Middle frontal gyrus (tissue), 1 donor: Measurements from ENCODE around the gene CLEC4M.

Experiments
- DNase-seq: peaks from one replicate; pipeline ENCODE4 v3.0.0-alpha.2; 2015; ENCODE audit warnings: low spot score; ENCODE audit errors: extremely low spot score

CLEC4M gene

GRCh38 chr19:7762719-7763293 is at the start of gene CLEC4M:
CLEC4M (plus strand) TSS chr19:7763243; CDS start chr19:7763267, 24 bp downstream.
- no peak for DNase-seq

- no peak for DNase-seq
Measured at GRCh38 chr19:7715671-7716070, 47.4 kb upstream of the CLEC4M start.

- DNase-seq = no peak
Measured at GRCh38 chr19:7716762-7717161, 46.3 kb upstream of the CLEC4M start.

- no peak for DNase-seq
Measured at GRCh38 chr19:7718668-7719067, 44.4 kb upstream of the CLEC4M start.

- no peak for DNase-seq
Measured at GRCh38 chr19:7720351-7720750, 42.7 kb upstream of the CLEC4M start.

- no peak for DNase-seq
Measured at GRCh38 chr19:7722231-7722651, 40.8 kb upstream of the CLEC4M start.

GRCh38 chr19:7725791-7726190 is 37.3 kb upstream of the CLEC4M start:
- no peak for DNase-seq

- DNase-seq = no peak
Measured at GRCh38 chr19:7729211-7729610, 33.8 kb upstream of the CLEC4M start.

- DNase-seq = no peak
Measured at GRCh38 chr19:7729831-7730285, 33.2 kb upstream of the CLEC4M start.

- no peak for DNase-seq
Measured at GRCh38 chr19:7730286-7731217, 32.5 kb upstream of the CLEC4M start.

GRCh38 chr19:7731218-7731595 is 31.8 kb upstream of the CLEC4M start:
- no peak for DNase-seq

- DNase-seq = no peak
Measured at GRCh38 chr19:7731615-7732014, 31.4 kb upstream of the CLEC4M start.

- DNase-seq = no peak
Measured at GRCh38 chr19:7732045-7732444, 31.0 kb upstream of the CLEC4M start, which contains the start of gene CLEC4G. CLEC4G (minus strand) TSS chr19:7732110; CDS start chr19:7732102, 8 bp downstream.

GRCh38 chr19:7733376-7733775 is 29.7 kb upstream of the CLEC4M start:
- no peak for DNase-seq

GRCh38 chr19:7734220-7735203 is 28.5 kb upstream of the CLEC4M start:
- no peak for DNase-seq

- no peak for DNase-seq
Measured at GRCh38 chr19:7736148-7736547, 26.9 kb upstream of the CLEC4M start.

GRCh38 chr19:7737215-7737614 is 25.8 kb upstream of the CLEC4M start:
- no peak for DNase-seq

- no peak for DNase-seq
Measured at GRCh38 chr19:7738023-7738422, 25.0 kb upstream of the CLEC4M start.

- DNase-seq = no peak
Measured at GRCh38 chr19:7739211-7739755, 23.8 kb upstream of the CLEC4M start.

GRCh38 chr19:7739801-7740681 is 23.0 kb upstream of the CLEC4M start:
- DNase-seq = no peak
